Nephron (organoid): ENCODE results near the gene TNNI3K.

Experiments
- H3K27ac Mint-ChIP-seq, 3 experiments: 2 replicates each; pipeline ENCODE4 v1.8.0; 2020; ENCODE audit warnings: mixed read lengths in 3 of 3, mild to moderate bottlenecking in 2 of 3, moderate library complexity in 1 of 3
- H3K27me3 Mint-ChIP-seq: 2 replicates; pipeline ENCODE4 v1.8.0; 2021; ENCODE audit warnings: low read depth, mild to moderate bottlenecking, moderate library complexity, mixed read lengths
- H3K36me3 Mint-ChIP-seq: 2 replicates; pipeline ENCODE4 v1.8.0; 2020; ENCODE audit warnings: low read depth, mixed read lengths
- H3K4me1 Mint-ChIP-seq: 2 replicates; pipeline ENCODE4 v1.8.0; 2020; ENCODE audit warnings: mixed read lengths
- H3K4me3 Mint-ChIP-seq, 3 experiments: 2 replicates each; pipeline ENCODE4 v1.8.0; 2020; ENCODE audit warnings: mild to moderate bottlenecking in 3 of 3, mixed read lengths in 3 of 3, moderate library complexity in 2 of 3
- H3K9me3 Mint-ChIP-seq: 2 replicates; pipeline ENCODE4 v1.8.0; 2020; ENCODE audit warnings: mixed read lengths
- TF ChIP-seq, protein P1 (sequence below), 3 experiments: fragments of 200-600 bp; sonication (generic); IDR thresholded peaks; one replicate each; pipeline ENCODE4 v1.5.0; 2021; ENCODE audit warnings: antibody characterized with exemption in 3 of 3; ENCODE audit not compliant: unreplicated experiment in 3 of 3

TNNI3K gene

DNA sequence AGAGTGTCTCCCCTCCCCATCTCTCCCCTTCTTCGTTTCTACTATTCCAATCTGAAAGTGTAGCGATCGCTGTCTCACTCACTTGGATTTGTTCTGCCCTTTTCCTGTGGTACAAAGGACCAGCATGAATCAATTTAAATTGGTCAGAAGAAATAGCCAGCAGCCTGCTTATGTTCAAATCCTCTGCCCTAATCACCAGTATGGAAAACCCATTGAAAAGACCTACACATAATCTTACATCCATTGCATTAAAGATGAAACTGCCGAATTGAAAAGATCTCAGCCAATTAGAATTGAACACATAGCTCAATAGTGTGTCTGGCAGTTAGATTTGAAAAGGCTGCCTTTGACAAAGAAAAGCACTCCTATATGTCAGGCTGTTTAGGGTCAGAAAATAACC, 122.6 kb downstream of the TNNI3K start:
- H3K27ac Mint-ChIP-seq = no peak overlapping the region
- H3K36me3 Mint-ChIP-seq = no peaks in the 10 kb centered on the region
- no peaks in the 10 kb centered on the region for H3K27me3 Mint-ChIP-seq
- no peaks in the 10 kb centered on the region for H3K4me1 Mint-ChIP-seq
- TF ChIP-seq, protein P1, sequence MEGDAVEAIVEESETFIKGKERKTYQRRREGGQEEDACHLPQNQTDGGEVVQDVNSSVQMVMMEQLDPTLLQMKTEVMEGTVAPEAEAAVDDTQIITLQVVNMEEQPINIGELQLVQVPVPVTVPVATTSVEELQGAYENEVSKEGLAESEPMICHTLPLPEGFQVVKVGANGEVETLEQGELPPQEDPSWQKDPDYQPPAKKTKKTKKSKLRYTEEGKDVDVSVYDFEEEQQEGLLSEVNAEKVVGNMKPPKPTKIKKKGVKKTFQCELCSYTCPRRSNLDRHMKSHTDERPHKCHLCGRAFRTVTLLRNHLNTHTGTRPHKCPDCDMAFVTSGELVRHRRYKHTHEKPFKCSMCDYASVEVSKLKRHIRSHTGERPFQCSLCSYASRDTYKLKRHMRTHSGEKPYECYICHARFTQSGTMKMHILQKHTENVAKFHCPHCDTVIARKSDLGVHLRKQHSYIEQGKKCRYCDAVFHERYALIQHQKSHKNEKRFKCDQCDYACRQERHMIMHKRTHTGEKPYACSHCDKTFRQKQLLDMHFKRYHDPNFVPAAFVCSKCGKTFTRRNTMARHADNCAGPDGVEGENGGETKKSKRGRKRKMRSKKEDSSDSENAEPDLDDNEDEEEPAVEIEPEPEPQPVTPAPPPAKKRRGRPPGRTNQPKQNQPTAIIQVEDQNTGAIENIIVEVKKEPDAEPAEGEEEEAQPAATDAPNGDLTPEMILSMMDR (IDR thresholded peaks at IDR 0.05; ENCODE audit: unreplicated experiment in 3 of 3) = no peak
- peaks cover 6% of the 10 kb centered on the region for H3K9me3 Mint-ChIP-seq
- no peak overlapping the region for H3K4me3 Mint-ChIP-seq

DNA sequence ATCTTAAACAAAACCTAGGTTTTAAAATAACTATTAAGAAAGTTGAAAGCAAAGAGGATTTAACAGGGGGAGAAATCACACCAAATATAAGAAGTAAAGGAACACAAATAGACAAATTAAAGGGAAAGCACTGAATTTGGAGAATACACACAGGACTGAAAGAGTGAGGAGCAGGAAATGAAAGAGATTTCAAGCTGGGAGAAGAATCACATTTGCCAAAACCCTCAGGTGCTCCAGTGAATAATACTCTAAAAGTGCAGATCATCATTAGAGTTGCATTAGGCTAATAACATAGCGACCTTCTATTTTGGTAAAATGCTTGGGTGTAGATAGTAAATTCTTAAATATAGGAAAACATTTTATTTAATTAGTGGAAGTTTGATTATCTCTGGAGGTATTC, 127.5 kb downstream of the TNNI3K start:
- no peaks in the 10 kb centered on the region for H3K4me1 Mint-ChIP-seq

DNA sequence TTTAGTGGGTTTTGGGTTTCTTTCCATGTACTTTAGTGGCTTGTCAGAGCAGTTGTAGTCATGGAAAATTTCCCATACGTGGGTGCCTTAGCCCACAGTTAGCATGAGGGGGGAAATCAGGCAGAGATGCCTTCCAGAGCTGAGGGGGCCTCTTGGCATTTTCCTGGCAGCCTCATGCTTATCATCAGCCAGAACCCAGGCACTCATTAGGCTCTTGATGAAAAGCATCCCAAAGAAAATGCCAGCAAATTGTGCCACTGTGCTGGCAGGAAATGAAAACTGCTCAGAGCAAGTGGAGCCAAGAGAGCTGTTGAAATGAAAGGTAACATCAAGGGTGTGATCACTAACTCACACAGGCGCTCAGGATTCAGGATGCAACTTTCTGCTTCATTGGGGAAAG, 128.0 kb downstream of the TNNI3K start:
- Mint-ChIP-seq H3K27me3 (no peaks in the 10 kb centered on the region), H3K4me1 (no peaks in the 10 kb centered on the region), H3K36me3 (no peaks in the 10 kb centered on the region), H3K27ac (no peak overlapping the region), H3K9me3 (peaks cover 5% of the 10 kb centered on the region), H3K4me3 (no peak overlapping the region)
- TF ChIP-seq, protein P1 (IDR thresholded peaks at IDR 0.05; ENCODE audit: unreplicated experiment in 3 of 3) = no peak

More for the DNA sequence above, 127.5 kb downstream of the TNNI3K start:
- peaks cover 5% of the 10 kb centered on the region for H3K9me3 Mint-ChIP-seq
- no peaks in the 10 kb centered on the region for H3K36me3 Mint-ChIP-seq
- H3K4me3 Mint-ChIP-seq = no peak overlapping the region
- TF ChIP-seq, protein P1 (IDR thresholded peaks at IDR 0.05; ENCODE audit: unreplicated experiment in 3 of 3) = no peak
- no peaks in the 10 kb centered on the region for H3K27me3 Mint-ChIP-seq
- no peak overlapping the region for H3K27ac Mint-ChIP-seq

DNA sequence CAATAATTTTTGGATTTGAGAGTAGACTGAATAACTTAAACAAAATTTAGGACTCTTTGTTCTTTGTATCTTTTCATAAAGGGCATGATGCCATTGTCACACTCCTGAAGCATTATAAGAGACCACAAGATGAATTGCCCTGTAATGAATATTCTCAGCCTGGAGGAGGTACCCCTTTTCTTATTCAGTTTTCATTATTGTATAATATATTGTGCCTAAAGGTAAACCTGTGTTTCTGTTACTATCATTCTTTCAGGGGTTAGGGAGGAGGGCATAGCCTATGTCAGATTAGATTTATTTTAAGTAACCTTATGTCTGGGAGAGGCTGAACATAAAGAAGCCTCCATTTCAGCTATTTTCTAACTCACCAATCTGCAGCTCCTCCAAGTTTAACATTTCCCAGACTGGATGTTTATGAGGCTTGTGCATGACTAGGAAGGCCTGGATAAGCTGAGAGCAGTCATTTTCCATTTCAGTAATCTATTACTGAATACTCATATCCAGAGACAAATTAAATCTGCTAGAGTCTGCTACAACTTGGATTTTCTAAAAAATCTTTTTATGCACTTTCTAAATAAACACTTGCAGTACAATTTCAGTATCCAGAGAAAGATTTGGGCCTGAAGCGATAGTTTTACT, 132.1 kb downstream of the TNNI3K start:
- Mint-ChIP-seq H3K27ac (no peak overlapping the region), H3K4me3 (no peak overlapping the region), H3K36me3 (no peaks in the 10 kb centered on the region), H3K27me3 (no peaks in the 10 kb centered on the region), H3K9me3 (peaks cover 5% of the 10 kb centered on the region), H3K4me1 (no peaks in the 10 kb centered on the region)
- TF ChIP-seq, protein P1 (IDR thresholded peaks at IDR 0.05; ENCODE audit: unreplicated experiment in 3 of 3) = no peak

DNA sequence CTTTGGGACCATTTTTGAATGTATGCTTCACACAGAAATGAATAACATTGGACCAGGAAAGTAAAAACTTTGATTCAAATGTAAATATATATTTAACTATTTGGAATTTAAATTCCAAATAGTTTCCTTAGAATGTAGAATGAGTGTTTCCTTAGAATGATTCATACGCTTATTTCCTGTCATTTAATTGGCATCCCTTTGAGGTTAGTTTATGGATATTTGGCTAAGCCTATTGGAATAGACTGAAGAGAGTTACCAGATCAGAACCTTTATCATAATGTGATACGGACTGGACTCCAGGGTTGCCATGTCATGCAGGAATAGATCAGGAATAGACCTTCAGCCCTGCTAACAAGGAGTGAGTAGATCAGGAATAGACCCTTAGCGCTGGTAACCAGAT, 133.1 kb downstream of the TNNI3K start:
- no peak overlapping the region for H3K27ac Mint-ChIP-seq
- H3K4me3 Mint-ChIP-seq = no peak overlapping the region
- H3K4me1 Mint-ChIP-seq = no peaks in the 10 kb centered on the region
- TF ChIP-seq, protein P1 (IDR thresholded peaks at IDR 0.05; ENCODE audit: unreplicated experiment in 3 of 3) = no peak
- H3K27me3 Mint-ChIP-seq = no peaks in the 10 kb centered on the region
- H3K9me3 Mint-ChIP-seq = peaks cover 5% of the 10 kb centered on the region
- no peaks in the 10 kb centered on the region for H3K36me3 Mint-ChIP-seq

DNA sequence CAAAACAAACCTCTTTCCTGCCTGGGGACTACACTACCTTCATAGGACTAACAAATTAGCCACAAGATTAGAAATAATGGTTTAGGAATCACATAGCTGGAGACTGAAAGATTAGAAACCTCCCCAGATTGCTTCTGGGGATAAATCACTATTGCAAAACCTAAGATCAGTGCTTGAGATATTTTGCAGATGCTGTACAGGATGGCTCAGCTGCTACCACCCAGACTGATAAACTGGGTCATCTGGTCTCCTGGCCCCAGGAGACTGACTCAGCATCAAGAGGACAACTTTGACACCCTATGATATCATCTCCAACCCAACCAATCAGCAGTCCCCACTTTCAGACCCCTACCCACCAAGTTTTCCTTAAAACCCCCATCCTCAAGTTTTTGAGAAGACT, 140.2 kb downstream of the TNNI3K start:
- TF ChIP-seq, protein P1 (IDR thresholded peaks at IDR 0.05; ENCODE audit: unreplicated experiment in 3 of 3) = no peak
- H3K27ac Mint-ChIP-seq = no peak overlapping the region
- H3K4me1 Mint-ChIP-seq = peaks cover 6% of the 10 kb centered on the region

More for the DNA sequence above, 140.2 kb downstream of the TNNI3K start:
- H3K4me3 Mint-ChIP-seq = no peak overlapping the region
- H3K27me3 Mint-ChIP-seq = no peaks in the 10 kb centered on the region
- no peaks in the 10 kb centered on the region for H3K36me3 Mint-ChIP-seq
- H3K9me3 Mint-ChIP-seq = no peaks in the 10 kb centered on the region
